Ovary (tissue), 9 donors: ENCODE data around the gene UST. TPM values are rescaled to one million over a fixed set of nuclear protein-coding genes. Genes with fewer than 3 reads are reported as not detected.
"Not testable (repeated sequence)": the region's sequence is repeated elsewhere in the genome, so short reads cannot be mapped to it uniquely, and the experiment has no call there.

Source experiments
- DNase-seq, 5 donors: peaks; one replicate each; pipeline ENCODE4 v3.0.0-alpha.2; 2019 to 2020
- H3K27ac ChIP-seq, 2 donors: fragments of 200-600 bp; one replicate each; pipeline versions ENCODE4 v1.5.1 to v1.8.0; 2019 to 2022
- H3K27me3 ChIP-seq: fragments of 200-600 bp; one replicate; pipeline ENCODE4 v1.8.0; 2022
- H3K36me3 ChIP-seq: fragments of 200-600 bp; sonication (generic); one replicate; pipeline ENCODE4 v1.5.1; 2019
- H3K4me1 ChIP-seq: one replicate; pipeline ENCODE4 v1.8.1; 2013; ENCODE audit warnings: mild to moderate bottlenecking, moderate library complexity; ENCODE audit not compliant: insufficient read depth
- H3K4me3 ChIP-seq: fragments of 200-600 bp; sonication (generic); one replicate; pipeline ENCODE4 v1.5.1; 2017
- H3K9me3 ChIP-seq, 2 donors: fragments of 200-600 bp in 1 of 2; sonication (generic) in 1 of 2; one replicate each; pipeline versions ENCODE4 v1.5.1 to v1.8.1; 2013 to 2019; ENCODE audit warnings: mild to moderate bottlenecking in 1 of 2, moderate library complexity in 1 of 2
- CTCF ChIP-seq, 3 donors: fragments of 450-650 bp in 2 of 3; fragments of 200-600 bp in 1 of 3; IDR thresholded peaks; one replicate each; pipeline versions ENCODE4 v1.5.1 to v1.8.0; 2016 to 2022; ENCODE audit warnings: antibody characterized with exemption in 3 of 3, mild to moderate bottlenecking in 1 of 3
- EP300 ChIP-seq: sonication (generic); formaldehyde crosslinking; IDR thresholded peaks from one replicate; pipeline ENCODE4 v1.6.1; 2017; ENCODE audit warnings: antibody characterized with exemption
- POLR2A ChIP-seq: fragments of 450-650 bp; IDR thresholded peaks from one replicate; pipeline ENCODE4 v1.6.1; 2017; ENCODE audit warnings: antibody characterized with exemption, mild to moderate bottlenecking, moderate library complexity
- WGBS, 3 donors: extraction: QIAGEN DNeasy Blood & Tissue Kit in 1 of 3; methylation state at CpG; one replicate each; pipeline versions ENCODE4 v1.1.5 to v1.1.7; 2013 to 2017; 5-methylcytosine and 5-hydroxymethylcytosine counted together
- intact Hi-C, 4 donors: fragments of 100-400 bp; cut with DNase I; formaldehyde crosslinking; loops; one replicate each; pipeline versions ENCODE4 v1.11.0 to v1.15.1; 2022 to 2023
- polyA plus RNA-seq, 2 donors: library from polyadenylated mRNA; stranded (reverse); fragments of 200-250 nt in 1 of 2; fragments of 350-450 nt in 1 of 2; fragmentation: Illumina TruSeq in 1 of 2; extraction: RNeasy Lipid Tissue Mini Kit (QIAGEN cat#74804) in 1 of 2; gene quantifications; one replicate each; pipeline ENCODE4 v1.2.3, GENCODE V29; 2013 to 2014
- total RNA-seq, 7 donors: library from RNA; depleted of rRNA in 2 of 7; stranded (reverse); fragments of >200 nt in 2 of 7; fragmentation: NEBNext Ultra II Directional in 3 of 7; extraction: Animal tissue kit (Norgen Biotek cat#: 25700) in 3 of 7; gene quantifications; one replicate each; pipeline versions ENCODE4 v1.1.0 to v1.2.4, GENCODE V29; 2016 to 2023
- donor health status: DM: no; HTN: no; CAD: no; lungs with moderate emphysema.
- donor health status: DM: no; HTN: no; CAD: no.
- donor health status: Bipolar disorder and iron deficiency.
- donor health status: DM: yes; HTN: yes; CAD: no.
- donor health status: DM: no; HTN: no; CAD: no.
- donor health status: DM: yes; HTN: yes; CAD: no.

UST gene
- total and polyA plus RNA-seq, 9 donors, result 11.8 to 20.1 (median 16.5) TPM

DNA sequence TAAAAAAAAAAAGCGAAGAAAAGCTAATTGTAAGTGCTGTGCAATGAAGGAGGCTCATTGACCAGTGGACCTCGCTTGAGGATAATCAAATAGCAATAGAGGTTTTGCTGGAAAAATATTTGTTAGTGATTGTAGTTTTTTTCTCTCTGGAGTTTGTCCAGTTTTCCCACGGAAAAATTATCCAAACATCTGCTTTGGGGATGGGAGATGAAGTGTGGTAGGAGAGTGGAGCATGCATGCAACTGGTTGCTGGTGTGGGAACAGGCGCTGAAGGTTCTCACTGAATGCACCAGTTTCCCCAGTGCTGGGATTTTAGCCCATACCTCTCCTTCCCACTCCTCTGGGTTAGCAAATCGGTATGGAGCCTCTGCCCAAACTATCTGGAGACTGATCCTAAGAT, 288.9 kb downstream of the UST start:
- Histone ChIP-seq H3K4me3 (no peak overlapping the region), H3K27me3 (no peaks in the 10 kb centered on the region), H3K27ac (no peak overlapping the region), H3K9me3 (no peaks in the 10 kb centered on the region), H3K36me3 (no peaks in the 10 kb centered on the region), H3K4me1 (peaks cover 17% of the 10 kb centered on the region)
- intact Hi-C loops, result loop anchor here in 2 of 4 donors (10.0 kb wide), 2 partner anchors 389 to 469 kb away; no protein-coding TSS in a partner anchor
- WGBS, 3 donors, result 56 to 78% (median 68%) methylated on average over 5 of the region's 5 CpGs
- TF ChIP-seq EP300, result no peak
- no peak for TF ChIP-seq POLR2A
- TF ChIP-seq CTCF (IDR thresholded peaks at IDR 0.05), result no peak
- DNase-seq, result no peak

GRCh38 chr6:149037051-149037671, 290.3 kb downstream of the UST start:
- no peak for DNase-seq
- 35 to 47% (median 46%) methylated on average over 22 of the region's 22 CpGs for WGBS, 3 donors
- Histone ChIP-seq H3K4me3 (no peak overlapping the region), H3K27me3 (no peaks in the 10 kb centered on the region), H3K9me3 (no peaks in the 10 kb centered on the region), H3K36me3 (no peaks in the 10 kb centered on the region), H3K4me1 (peaks cover 12% of the 10 kb centered on the region), H3K27ac (no peak overlapping the region)
- intact Hi-C loops, result loop anchor here in 2 of 4 donors (10.0 kb wide), 2 partner anchors 388 to 468 kb away; no protein-coding TSS in a partner anchor
- TF ChIP-seq POLR2A (no peak), CTCF (IDR thresholded peaks at IDR 0.05) (no peak), EP300 (no peak)

- H3K4me1 ChIP-seq, H3K27me3 ChIP-seq, H3K9me3 ChIP-seq, H3K36me3 ChIP-seq, H3K27ac ChIP-seq, H3K4me3 ChIP-seq, DNase-seq: not testable (repeated sequence)
- WGBS, 3 donors, result 91 to 95% (median 93%) methylated on average over 7 of the region's 7 CpGs
- intact Hi-C loops, result loop anchor here in 2 of 4 donors (10.0 kb wide), 2 partner anchors 386 to 466 kb away; no protein-coding TSS in a partner anchor
These were observed 292.2 kb downstream of the UST start for GRCh38 chr6:149039025-149039424.

DNA sequence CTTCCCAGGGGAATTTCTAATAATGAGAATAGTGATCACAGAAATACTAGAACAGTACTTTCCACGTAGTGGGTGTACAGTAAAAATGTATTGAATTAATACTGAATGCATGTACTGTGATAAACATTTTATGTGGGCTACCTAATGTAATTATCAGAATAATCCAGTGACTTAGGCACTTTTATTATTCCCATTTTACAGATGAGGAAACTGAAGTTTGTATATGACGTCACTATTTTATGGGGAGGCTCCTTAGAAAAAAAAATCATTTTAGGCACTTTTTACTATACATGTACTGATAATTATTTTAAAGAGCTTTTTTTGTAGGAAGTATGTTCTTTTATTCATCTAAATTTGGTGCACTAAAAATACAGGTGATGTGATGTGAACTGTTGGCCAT, 295.1 kb downstream of the UST start:
- H3K27me3 ChIP-seq, result no peaks in the 10 kb centered on the region
- peaks cover 2% of the 10 kb centered on the region for H3K4me1 ChIP-seq
- H3K36me3 ChIP-seq, result no peaks in the 10 kb centered on the region
- H3K9me3 ChIP-seq, result no peaks in the 10 kb centered on the region
- no peak for TF ChIP-seq EP300
- TF ChIP-seq CTCF (IDR thresholded peaks at IDR 0.05), result no peak
- no peak for TF ChIP-seq POLR2A
- no peak overlapping the region for H3K4me3 ChIP-seq
- intact Hi-C loops, result no loop called here
- no peak overlapping the region for H3K27ac ChIP-seq
- 97 to 100% (median 99%) methylated on average over 2 of the region's 2 CpGs for WGBS, 3 donors
- DNase-seq, result no peak

DNA sequence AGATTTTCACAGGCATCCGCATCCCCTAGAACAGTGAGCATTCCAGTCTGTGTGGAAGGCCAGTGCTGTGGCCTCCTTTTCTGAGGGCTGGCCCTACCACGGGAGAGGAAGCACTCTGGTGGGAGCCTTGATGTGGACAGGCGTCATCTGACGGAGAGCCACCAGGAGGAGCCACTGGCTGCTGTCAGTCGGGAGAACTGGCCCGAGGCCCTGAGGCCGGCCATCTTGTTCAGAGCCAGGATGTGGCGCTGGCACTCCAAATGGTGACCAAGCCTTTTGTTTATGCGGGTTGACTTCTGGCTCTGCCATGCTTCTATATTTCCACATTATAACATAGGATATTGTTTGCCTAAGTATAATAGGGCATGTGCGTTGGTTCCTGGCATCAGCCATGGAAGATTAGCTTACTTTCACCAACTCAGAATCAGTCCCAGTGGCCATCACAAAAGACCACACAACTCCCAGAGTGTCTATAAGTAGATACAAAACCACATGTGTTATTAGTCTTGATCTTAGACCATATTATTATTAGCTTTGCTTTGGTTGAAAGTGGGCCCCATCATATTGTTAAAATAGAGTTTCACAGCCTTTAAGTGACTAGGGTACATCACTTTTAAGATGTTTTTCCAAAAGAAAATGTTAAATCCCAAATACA, 296.8 kb downstream of the UST start:
- DNase-seq, result no peak
- WGBS, 3 donors, result 95 to 99% (median 96%) methylated on average over 10 of the region's 10 CpGs
- Histone ChIP-seq H3K27me3 (no peaks in the 10 kb centered on the region), H3K4me1 (peaks cover 1% of the 10 kb centered on the region), H3K4me3 (no peak overlapping the region), H3K36me3 (no peaks in the 10 kb centered on the region), H3K9me3 (no peaks in the 10 kb centered on the region), H3K27ac (no peak overlapping the region)
- TF ChIP-seq EP300 (no peak), POLR2A (no peak), CTCF (IDR thresholded peaks at IDR 0.05) (no peak)
- intact Hi-C loops, result no loop called here
